BLaER1 treated with 17β-estradiol and CSF1 and Interleukin-3, amounts not matched to agents 10 nM and 100 nM (cell line): ENCODE measurements around the gene CA7.

ENCODE experiments used
- H3K27ac ChIP-seq, 11 experiments: shearing (Covaris generic); formaldehyde crosslinking; 2 replicates each; pipeline ENCODE4 v1.8.1; 2022
- H3K27me3 ChIP-seq, 11 experiments: shearing (Covaris generic); formaldehyde crosslinking; 2 replicates each; pipeline ENCODE4 v1.8.1; 2022
- H3K36me3 ChIP-seq, 11 experiments: shearing (Covaris generic); formaldehyde crosslinking; 2 replicates each; pipeline ENCODE4 v1.8.1; 2022
- H3K4me1 ChIP-seq, 10 experiments: shearing (Covaris generic); formaldehyde crosslinking; 2 replicates each; pipeline ENCODE4 v1.8.1; 2022
- H3K4me2 ChIP-seq, 11 experiments: shearing (Covaris generic); formaldehyde crosslinking; 2 replicates each; pipeline ENCODE4 v1.8.1; 2022
- H3K4me3 ChIP-seq, 10 experiments: shearing (Covaris generic); formaldehyde crosslinking; 2 replicates each; pipeline ENCODE4 v1.8.1; 2022
- H3K9ac ChIP-seq, 11 experiments: shearing (Covaris generic); formaldehyde crosslinking; 2 replicates each; pipeline ENCODE4 v1.8.1; 2022
- H3K9me3 ChIP-seq, 11 experiments: shearing (Covaris generic); formaldehyde crosslinking; replicated peaks in 1 of 11; 2 replicates each; pipeline ENCODE4 v1.8.1; 2022
- H4K20me1 ChIP-seq, 11 experiments: shearing (Covaris generic); formaldehyde crosslinking; 2 replicates each; pipeline ENCODE4 v1.8.1; 2022
- Cebpa-rat ChIP-seq, 11 experiments: shearing (Covaris generic); IDR thresholded peaks; 2 replicates each; pipeline ENCODE4 v1.8.1; 2022

CA7 gene

GRCh38 chr16:66843191-66843590 is 1.0 kb upstream of the CA7 start:
- H4K20me1 ChIP-seq = peaks cover 0 to 7% (median 0%) of the 10 kb centered on the region in 11 experiments; a peak in 3 of 22 replicates
- no peaks in the 10 kb centered on the region for H3K36me3 ChIP-seq
- peaks cover 35 to 49% (median 43%) of the 10 kb centered on the region in 11 experiments for H3K27me3 ChIP-seq
- no peak overlapping the region for H3K4me2 ChIP-seq
- H3K9me3 ChIP-seq = peaks cover 0 to 7% (median 4%) of the 10 kb centered on the region in 11 experiments; a peak in 13 of 22 replicates
- no peak for TF ChIP-seq Cebpa-rat (IDR thresholded peaks at IDR 0.05)
- no peak overlapping the region for H3K9ac ChIP-seq
- no peak overlapping the region for H3K27ac ChIP-seq
- no peak overlapping the region for H3K4me3 ChIP-seq
- H3K4me1 ChIP-seq = peaks cover 14 to 46% (median 43%) of the 10 kb centered on the region in 10 experiments

- Histone ChIP-seq H3K27ac (no peak overlapping the region), H3K27me3 (peaks cover 35 to 49% (median 43%) of the 10 kb centered on the region in 11 experiments), H4K20me1 (peaks cover 0 to 7% (median 0%) of the 10 kb centered on the region in 11 experiments; a peak in 3 of 22 replicates), H3K36me3 (no peaks in the 10 kb centered on the region), H3K4me3 (peak overlapping the region in 2 of 10 experiments; percentile 53 to 55; a peak in 2 of 20 replicates), H3K9me3 (0 out of 22 replicates have a peak, but pooled peaks cover 0 to under 1% (median 0%) of the 10 kb centered on the region in 11 experiments), H3K4me1 (peaks cover 17 to 53% (median 45%) of the 10 kb centered on the region in 10 experiments), H3K4me2 (peak overlapping the region in 7 of 11 experiments; percentile 57 to 87 (median 80); a peak in 10 of 22 replicates), H3K9ac (no peak overlapping the region)
- no peak for TF ChIP-seq Cebpa-rat (IDR thresholded peaks at IDR 0.05)
These were observed 239 bp upstream of the CA7 start for GRCh38 chr16:66844009-66844341.

- H3K27me3 ChIP-seq = peaks cover 35 to 49% (median 43%) of the 10 kb centered on the region in 11 experiments
- peaks cover 0 to 7% (median 0%) of the 10 kb centered on the region in 11 experiments; a peak in 3 of 22 replicates for H4K20me1 ChIP-seq
- peaks cover 17 to 53% (median 45%) of the 10 kb centered on the region in 10 experiments for H3K4me1 ChIP-seq
- TF ChIP-seq Cebpa-rat (IDR thresholded peaks at IDR 0.05) = no peak
- no peaks in the 10 kb centered on the region for H3K36me3 ChIP-seq
- no peaks in the 10 kb centered on the region for H3K9me3 ChIP-seq
- H3K4me2 ChIP-seq = peak overlapping the region; percentile 57 to 87 (median 78)
- peak overlapping the region; percentile 39 to 59 (median 49); a peak in 19 of 20 replicates for H3K4me3 ChIP-seq
- 0 out of 22 replicates have a peak overlapping the region, but pooled peaks of 2 of the 11 experiments have one; percentile 2 to 50 for H3K9ac ChIP-seq
- H3K27ac ChIP-seq = no peak overlapping the region
These were observed 831 bp downstream of the CA7 start for GRCh38 chr16:66845080-66845410.

- Histone ChIP-seq H3K27me3 (peaks cover 35 to 49% (median 43%) of the 10 kb centered on the region in 11 experiments), H3K36me3 (no peaks in the 10 kb centered on the region), H4K20me1 (peaks cover 0 to 7% (median 0%) of the 10 kb centered on the region in 11 experiments; a peak in 3 of 22 replicates), H3K27ac (no peak overlapping the region), H3K4me3 (no peak overlapping the region; a peak in 1 of 20 replicates), H3K4me2 (peak overlapping the region in 10 of 11 experiments; percentile 13 to 84 (median 76); a peak in 18 of 22 replicates), H3K4me1 (peaks cover 24 to 53% (median 45%) of the 10 kb centered on the region in 10 experiments), H3K9ac (no peak overlapping the region), H3K9me3 (no peaks in the 10 kb centered on the region)
- no peak for TF ChIP-seq Cebpa-rat (IDR thresholded peaks at IDR 0.05)
These were observed 1.6 kb downstream of the CA7 start for GRCh38 chr16:66845791-66846221.

- no peak for TF ChIP-seq Cebpa-rat (IDR thresholded peaks at IDR 0.05)
- Histone ChIP-seq H3K4me3 (no peak overlapping the region), H3K4me1 (peaks cover 25 to 48% (median 43%) of the 10 kb centered on the region in 10 experiments), H3K9me3 (no peaks in the 10 kb centered on the region), H3K27me3 (peaks cover 35 to 49% (median 43%) of the 10 kb centered on the region in 11 experiments), H3K9ac (no peak overlapping the region), H4K20me1 (peaks cover 0 to 7% (median 0%) of the 10 kb centered on the region in 11 experiments; a peak in 3 of 22 replicates), H3K27ac (no peak overlapping the region), H3K4me2 (peak overlapping the region in 9 of 11 experiments; percentile 60 to 84 (median 77); a peak in 16 of 22 replicates), H3K36me3 (no peaks in the 10 kb centered on the region)
These were observed 2.1 kb downstream of the CA7 start for GRCh38 chr16:66846266-66846665.

GRCh38 chr16:66846831-66847230 is 2.6 kb downstream of the CA7 start:
- peaks cover 35 to 49% (median 43%) of the 10 kb centered on the region in 11 experiments for H3K27me3 ChIP-seq

GRCh38 chr16:66847533-66848067 is 3.4 kb downstream of the CA7 start:
- TF ChIP-seq Cebpa-rat (IDR thresholded peaks at IDR 0.05) = no peak
- peaks cover 25 to 48% (median 43%) of the 10 kb centered on the region in 10 experiments for H3K4me1 ChIP-seq
- no peaks in the 10 kb centered on the region for H3K36me3 ChIP-seq
- H3K27me3 ChIP-seq = peaks cover 35 to 47% (median 43%) of the 10 kb centered on the region in 11 experiments
- H3K4me3 ChIP-seq = no peak overlapping the region
- no peaks in the 10 kb centered on the region for H3K9me3 ChIP-seq
- no peak overlapping the region for H3K27ac ChIP-seq
- peak overlapping the region; percentile 10 to 84 (median 60); a peak in 18 of 22 replicates for H3K4me2 ChIP-seq
- no peak overlapping the region for H3K9ac ChIP-seq
- peaks cover 0 to 7% (median 0%) of the 10 kb centered on the region in 11 experiments; a peak in 3 of 22 replicates for H4K20me1 ChIP-seq

More at GRCh38 chr16:66846831-66847230, 2.6 kb downstream of the CA7 start:
- Histone ChIP-seq H3K4me1 (peaks cover 25 to 48% (median 43%) of the 10 kb centered on the region in 10 experiments), H3K9me3 (no peaks in the 10 kb centered on the region), H4K20me1 (peaks cover 0 to 7% (median 0%) of the 10 kb centered on the region in 11 experiments; a peak in 3 of 22 replicates), H3K4me3 (no peak overlapping the region), H3K4me2 (peak overlapping the region in 9 of 11 experiments; percentile 6 to 84 (median 64); a peak in 15 of 22 replicates), H3K36me3 (no peaks in the 10 kb centered on the region), H3K27ac (no peak overlapping the region), H3K9ac (no peak overlapping the region)
- no peak for TF ChIP-seq Cebpa-rat (IDR thresholded peaks at IDR 0.05)

GRCh38 chr16:66848172-66848571 is 4.0 kb downstream of the CA7 start:
- Histone ChIP-seq H4K20me1 (peaks cover 0 to 7% (median 0%) of the 10 kb centered on the region in 11 experiments; a peak in 3 of 22 replicates), H3K27ac (no peak overlapping the region), H3K9me3 (no peaks in the 10 kb centered on the region), H3K36me3 (no peaks in the 10 kb centered on the region), H3K4me1 (peaks cover 25 to 53% (median 45%) of the 10 kb centered on the region in 10 experiments), H3K27me3 (peaks cover 32 to 41% (median 37%) of the 10 kb centered on the region in 11 experiments), H3K4me2 (peak overlapping the region in 9 of 11 experiments; percentile 10 to 78 (median 35); a peak in 10 of 22 replicates), H3K4me3 (no peak overlapping the region), H3K9ac (no peak overlapping the region)
- no peak for TF ChIP-seq Cebpa-rat (IDR thresholded peaks at IDR 0.05)

- no peaks in the 10 kb centered on the region for H3K36me3 ChIP-seq
- H4K20me1 ChIP-seq = peaks cover 0 to 7% (median 0%) of the 10 kb centered on the region in 11 experiments; a peak in 3 of 22 replicates
- peaks cover 23 to 32% (median 28%) of the 10 kb centered on the region in 11 experiments for H3K27me3 ChIP-seq
- no peak overlapping the region for H3K9ac ChIP-seq
- H3K4me1 ChIP-seq = peaks cover 25 to 56% (median 44%) of the 10 kb centered on the region in 10 experiments
- H3K4me3 ChIP-seq = no peak overlapping the region
- no peak for TF ChIP-seq Cebpa-rat (IDR thresholded peaks at IDR 0.05)
- H3K27ac ChIP-seq = no peak overlapping the region
- no peaks in the 10 kb centered on the region for H3K9me3 ChIP-seq
- no peak overlapping the region for H3K4me2 ChIP-seq
These were observed 4.8 kb downstream of the CA7 start for GRCh38 chr16:66849021-66849420.
